Spleen (tissue), 10 donors: ENCODE data around the gene ENKD1. TPM values are rescaled to one million over a fixed set of nuclear protein-coding genes. Genes with fewer than 3 reads are reported as not detected.

Experiments
- polyA plus RNA-seq, 3 donors: library from polyadenylated mRNA; stranded (reverse); fragments of 200-250 nt; gene quantifications; one replicate each; pipeline ENCODE4 v1.2.1, GENCODE V29; 2013
- total RNA-seq, 7 donors: library from RNA; depleted of rRNA in 3 of 7; stranded (reverse); fragments of >200 nt in 3 of 7; fragmentation: NEBNext Ultra II Directional in 4 of 7; extraction: Animal tissue kit (Norgen Biotek cat#: 25700) in 4 of 7; gene quantifications; one replicate each; pipeline versions ENCODE4 v1.1.0 to v1.2.1, GENCODE V29; 2016 to 2021
- donor health status: healthy with polysubstance abuse.
- donor health status: DM: no; HTN: no; CAD: no; lungs with moderate emphysema.
- donor health status: DM: no; HTN: no; CAD: no.
- donor health status: Bipolar disorder and iron deficiency.
- donor health status: healthy.
- donor health status: DM: no; HTN: no; CAD: no.
- donor health status: DM: yes; HTN: yes; CAD: no.

ENKD1 gene
- total and polyA plus RNA-seq, 10 donors = 9.2 to 21.6 (median 12.2) TPM

Other genes with a start within 250 kb of the ENKD1 start
- gene HSD11B2, start 235.6 kb downstream of the ENKD1 start, total RNA-seq = 10 to 100 TPM in 1 of 7 donors, 1 to 10 TPM in 5, under 1 TPM in 1; 0.85 to 18.3 (median 4.7) TPM
- gene HSD11B2, start 235.6 kb downstream of the ENKD1 start, polyA plus RNA-seq = 1 to 10 TPM; 1.7 to 4.1 (median 2.8) TPM
- gene ATP6V0D1, start 185.6 kb downstream of the ENKD1 start, total RNA-seq = 100 to 1,000 TPM in 5 of 7 donors, 10 to 100 TPM in 2; 97.5 to 133 (median 114) TPM
- gene ATP6V0D1, start 185.6 kb downstream of the ENKD1 start, polyA plus RNA-seq = 10 to 100 TPM; 37.3 to 68.6 (median 40.1) TPM
- under 1 TPM in 1 of 7 donors, not detected in 6; 0.91 TPM for gene AGRP, start 183.2 kb downstream of the ENKD1 start, total RNA-seq
- under 1 TPM; 0.15 to 0.30 (median 0.22) TPM for gene AGRP, start 183.2 kb downstream of the ENKD1 start, polyA plus RNA-seq
- gene RIPOR1, start 137.9 kb downstream of the ENKD1 start, total RNA-seq = 100 to 1,000 TPM; 114 to 242 (median 188) TPM
- gene RIPOR1, start 137.9 kb downstream of the ENKD1 start, polyA plus RNA-seq = 10 to 100 TPM; 29.9 to 84.7 (median 69.9) TPM
- gene CTCF, start 104.2 kb downstream of the ENKD1 start, total RNA-seq = 10 to 100 TPM; 47.6 to 67.7 (median 50.8) TPM
- gene CTCF, start 104.2 kb downstream of the ENKD1 start, polyA plus RNA-seq = 10 to 100 TPM; 24.4 to 36.7 (median 25.6) TPM
- 10 to 100 TPM; 30.0 to 66.7 (median 50.6) TPM for gene CARMIL2, start 21.6 kb downstream of the ENKD1 start, total RNA-seq
- gene CARMIL2, start 21.6 kb downstream of the ENKD1 start, polyA plus RNA-seq = 10 to 100 TPM; 48.1 to 92.3 (median 80.1) TPM
- 10 to 100 TPM; 18.1 to 31.7 (median 24.4) TPM for gene ACD, start 6.5 kb downstream of the ENKD1 start, total RNA-seq
- 10 to 100 TPM; 16.9 to 25.2 (median 18.1) TPM for gene ACD, start 6.5 kb downstream of the ENKD1 start, polyA plus RNA-seq
- 10 to 100 TPM in 1 of 7 donors, 1 to 10 TPM in 6; 3.3 to 13.8 (median 5.5) TPM for gene PARD6A, start 5.8 kb downstream of the ENKD1 start, total RNA-seq
- gene PARD6A, start 5.8 kb downstream of the ENKD1 start, polyA plus RNA-seq = 10 to 100 TPM in 1 of 3 donors, 1 to 10 TPM in 2; 5.4 to 10.2 (median 8.2) TPM
- gene C16orf86, start 64 bp upstream of the ENKD1 start, total RNA-seq = 10 to 100 TPM in 2 of 7 donors, 1 to 10 TPM in 5; 5.2 to 17.3 (median 7.9) TPM
- gene C16orf86, start 64 bp upstream of the ENKD1 start, polyA plus RNA-seq = 10 to 100 TPM in 2 of 3 donors, 1 to 10 TPM in 1; 8.9 to 11.1 (median 11.0) TPM
- 10 to 100 TPM; 34.6 to 45.6 (median 41.1) TPM for gene GFOD2, start 52.6 kb upstream of the ENKD1 start, total RNA-seq
- 10 to 100 TPM; 10.4 to 21.4 (median 11.6) TPM for gene GFOD2, start 52.6 kb upstream of the ENKD1 start, polyA plus RNA-seq
- 10 to 100 TPM; 19.7 to 38.6 (median 25.9) TPM for gene RANBP10, start 139.8 kb upstream of the ENKD1 start, total RNA-seq
- 10 to 100 TPM in 1 of 3 donors, 1 to 10 TPM in 2; 6.6 to 10.7 (median 8.1) TPM for gene RANBP10, start 139.8 kb upstream of the ENKD1 start, polyA plus RNA-seq
- gene TSNAXIP1, start 140.1 kb upstream of the ENKD1 start, total RNA-seq = 1 to 10 TPM in 1 of 7 donors, under 1 TPM in 6; 0.44 to 2.7 (median 0.80) TPM
- 1 to 10 TPM; 1.0 to 2.3 (median 1.9) TPM for gene TSNAXIP1, start 140.1 kb upstream of the ENKD1 start, polyA plus RNA-seq
- 10 to 100 TPM; 23.5 to 80.7 (median 35.7) TPM for gene THAP11, start 175.6 kb upstream of the ENKD1 start, total RNA-seq
- gene THAP11, start 175.6 kb upstream of the ENKD1 start, polyA plus RNA-seq = 10 to 100 TPM; 19.9 to 31.7 (median 24.3) TPM
- gene NUTF2, start 180.2 kb upstream of the ENKD1 start, total RNA-seq = 10 to 100 TPM; 38.8 to 64.3 (median 48.6) TPM
- 100 to 1,000 TPM in 1 of 3 donors, 10 to 100 TPM in 2; 92.3 to 116 (median 97.0) TPM for gene NUTF2, start 180.2 kb upstream of the ENKD1 start, polyA plus RNA-seq
- 10 to 100 TPM; 43.2 to 82.9 (median 50.8) TPM for gene CENPT, start 180.9 kb upstream of the ENKD1 start, total RNA-seq
- gene CENPT, start 180.9 kb upstream of the ENKD1 start, polyA plus RNA-seq = 100 to 1,000 TPM in 1 of 3 donors, 10 to 100 TPM in 2; 47.2 to 101 (median 91.3) TPM
- 10 to 100 TPM; 51.7 to 71.3 (median 63.2) TPM for gene EDC4, start 206.3 kb upstream of the ENKD1 start, total RNA-seq
- 10 to 100 TPM; 27.6 to 45.0 (median 39.6) TPM for gene EDC4, start 206.3 kb upstream of the ENKD1 start, polyA plus RNA-seq
- gene NRN1L, start 218.1 kb upstream of the ENKD1 start, total RNA-seq = 1 to 10 TPM in 3 of 7 donors, under 1 TPM in 2, not detected in 2; 0.60 to 6.2 (median 1.2) TPM
- 1 to 10 TPM; 2.5 to 4.4 (median 3.4) TPM for gene NRN1L, start 218.1 kb upstream of the ENKD1 start, polyA plus RNA-seq
- gene PSKH1, start 226.5 kb upstream of the ENKD1 start, total RNA-seq = 10 to 100 TPM; 13.0 to 31.3 (median 26.0) TPM
- gene PSKH1, start 226.5 kb upstream of the ENKD1 start, polyA plus RNA-seq = 10 to 100 TPM in 1 of 3 donors, 1 to 10 TPM in 2; 5.0 to 16.2 (median 6.8) TPM